ENCODE measurements around the gene PLXNA4.

Gene PLXNA4

GRCh38 chr7:132497098-132497497, 79.2 kb downstream of the PLXNA4 start:
- Histone ChIP-seq H3K27ac (ENCODE audit: low read depth, low read length) (no peak overlapping the region), H3K4me2 (ENCODE audit: low read depth, low read length, poor library complexity, severe bottlenecking) (no peak overlapping the region), H2AFZ (ENCODE audit: low read depth, low read length, severe bottlenecking) (no peak overlapping the region), H3K4me3 (ENCODE audit: insufficient read depth, low read length, poor library complexity, severe bottlenecking) (no peak overlapping the region), H4K20me1 (ENCODE audit: low read depth, low read length) (no peaks in the 10 kb centered on the region), H3K27me3 (ENCODE audit: low read length) (no peaks in the 10 kb centered on the region), H3K9me3 (ENCODE audit: insufficient read depth, low read length) (no peaks in the 10 kb centered on the region), H3K9ac (ENCODE audit: low read length) (no peak overlapping the region), H3F3A (ENCODE audit: insufficient read depth) (no peaks in the 10 kb centered on the region), H3K79me2 (ENCODE audit: insufficient read depth, low read length) (no peaks in the 10 kb centered on the region), H3K9me2 (replicated peaks; ENCODE audit: insufficient read depth, low read length) (no peaks in the 10 kb centered on the region), H3K36me3 (ENCODE audit: low read length) (no peaks in the 10 kb centered on the region)
- TF ChIP-seq EZH2phosphoT487 (conservative IDR thresholded peaks at IDR 0.05; ENCODE audit: low read length) (no peak), CTCF (IDR thresholded peaks at IDR 0.05; ENCODE audit: insufficient read depth, low read length, poor library complexity, severe bottlenecking) (no peak)

GRCh38 chr7:132495936-132496335, 80.3 kb downstream of the PLXNA4 start:
- Histone ChIP-seq H3K79me2 (ENCODE audit: insufficient read depth, low read length) (no peaks in the 10 kb centered on the region), H3K9me2 (replicated peaks; ENCODE audit: insufficient read depth, low read length) (no peaks in the 10 kb centered on the region), H3F3A (ENCODE audit: insufficient read depth) (no peaks in the 10 kb centered on the region), H2AFZ (ENCODE audit: low read depth, low read length, severe bottlenecking) (no peak overlapping the region), H3K9ac (ENCODE audit: low read length) (no peak overlapping the region), H3K9me3 (ENCODE audit: insufficient read depth, low read length) (no peaks in the 10 kb centered on the region), H3K27ac (ENCODE audit: low read depth, low read length) (no peak overlapping the region), H3K36me3 (ENCODE audit: low read length) (no peaks in the 10 kb centered on the region), H3K4me2 (ENCODE audit: low read depth, low read length, poor library complexity, severe bottlenecking) (no peak overlapping the region), H4K20me1 (ENCODE audit: low read depth, low read length) (no peaks in the 10 kb centered on the region), H3K27me3 (ENCODE audit: low read length) (no peaks in the 10 kb centered on the region), H3K4me3 (ENCODE audit: insufficient read depth, low read length, poor library complexity, severe bottlenecking) (no peak overlapping the region)
- no peak for TF ChIP-seq CTCF (IDR thresholded peaks at IDR 0.05; ENCODE audit: insufficient read depth, low read length, poor library complexity, severe bottlenecking)
- no peak for TF ChIP-seq EZH2phosphoT487 (conservative IDR thresholded peaks at IDR 0.05; ENCODE audit: low read length)

- Histone ChIP-seq H3F3A (ENCODE audit: insufficient read depth) (no peaks in the 10 kb centered on the region), H3K9me3 (ENCODE audit: insufficient read depth, low read length) (no peaks in the 10 kb centered on the region), H3K4me3 (ENCODE audit: insufficient read depth, low read length, poor library complexity, severe bottlenecking) (no peak overlapping the region), H3K9me2 (replicated peaks; ENCODE audit: insufficient read depth, low read length) (no peaks in the 10 kb centered on the region), H3K4me2 (ENCODE audit: low read depth, low read length, poor library complexity, severe bottlenecking) (no peak overlapping the region), H3K79me2 (ENCODE audit: insufficient read depth, low read length) (no peaks in the 10 kb centered on the region), H3K36me3 (ENCODE audit: low read length) (no peaks in the 10 kb centered on the region), H3K27ac (ENCODE audit: low read depth, low read length) (no peak overlapping the region), H3K9ac (ENCODE audit: low read length) (no peak overlapping the region), H3K27me3 (ENCODE audit: low read length) (no peaks in the 10 kb centered on the region), H4K20me1 (ENCODE audit: low read depth, low read length) (no peaks in the 10 kb centered on the region), H2AFZ (ENCODE audit: low read depth, low read length, severe bottlenecking) (no peak overlapping the region)
- TF ChIP-seq CTCF (IDR thresholded peaks at IDR 0.05; ENCODE audit: insufficient read depth, low read length, poor library complexity, severe bottlenecking): no peak
- no peak for TF ChIP-seq EZH2phosphoT487 (conservative IDR thresholded peaks at IDR 0.05; ENCODE audit: low read length)
Observed at GRCh38 chr7:132494474-132494873, 81.8 kb downstream of the PLXNA4 start.
